ENCODE data around the gene JCHAIN.
"Not testable (repeated sequence)": the region's sequence is repeated elsewhere in the genome, so short reads cannot be mapped to it uniquely, and the experiment has no call there.

Gene JCHAIN

GRCh38 chr4:70687821-70688794, 21.8 kb upstream of the JCHAIN start, which contains the start of gene UTP3:
TSS of gene UTP3 (plus strand) at chr4:70688532. CDS start at chr4:70688678, 146 bp downstream.
- DNase-seq = peak; percentile 96

- DNase-seq = peak; percentile 25
These were observed 21.1 kb upstream of the JCHAIN start for GRCh38 chr4:70687392-70687791.

- DNase-seq = not testable (repeated sequence)
These were observed 15.8 kb upstream of the JCHAIN start for GRCh38 chr4:70682142-70682541.

DNA sequence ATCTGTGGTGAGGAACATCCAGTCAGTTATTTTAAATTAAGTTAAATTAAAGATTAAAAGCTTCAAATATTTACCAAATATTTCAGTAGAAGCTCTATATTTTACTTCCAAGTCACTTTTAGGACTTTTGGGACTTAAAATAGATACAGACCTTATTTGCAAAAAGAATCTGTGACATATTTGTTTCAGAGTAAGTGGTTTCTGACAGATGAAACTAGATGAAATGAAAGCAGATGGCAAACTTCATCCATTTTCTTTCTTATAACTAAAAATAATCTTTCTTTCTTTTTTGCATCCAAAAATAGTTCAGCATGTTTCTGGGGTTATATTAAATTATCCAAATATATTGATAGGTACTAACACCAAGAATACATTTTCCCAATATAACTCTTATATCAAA, 15.4 kb upstream of the JCHAIN start:
- no peak for DNase-seq

- no peak for DNase-seq
These were observed 14.6 kb upstream of the JCHAIN start for GRCh38 chr4:70680934-70681333.

GRCh38 chr4:70678383-70678999, 12.2 kb upstream of the JCHAIN start:
- no peak for DNase-seq

- no peak for DNase-seq
These were observed 10.3 kb upstream of the JCHAIN start for GRCh38 chr4:70676554-70677090.

DNA sequence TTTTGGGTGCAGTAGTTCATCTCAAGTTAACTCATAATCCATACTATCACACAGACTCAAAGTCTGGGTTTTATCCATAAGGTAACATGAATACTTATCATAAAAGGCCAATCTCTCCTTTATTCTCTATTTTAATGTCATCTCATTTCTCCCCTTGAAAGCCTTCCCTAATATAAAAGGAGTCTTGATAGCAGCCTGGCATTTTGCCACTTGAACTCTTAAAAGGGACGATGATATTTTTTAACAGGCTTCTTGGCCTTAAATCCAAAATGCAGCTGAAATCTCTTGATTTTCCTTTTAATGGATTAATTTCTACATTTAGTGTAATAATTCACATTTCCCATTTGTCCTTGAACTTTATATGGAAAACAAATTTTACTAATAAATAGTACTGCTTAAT, 8.4 kb upstream of the JCHAIN start:
- DNase-seq = no peak

GRCh38 chr4:70674191-70674590, 7.9 kb upstream of the JCHAIN start:
- DNase-seq = no peak

GRCh38 chr4:70671091-70671490, 4.8 kb upstream of the JCHAIN start:
- DNase-seq = no peak

DNA sequence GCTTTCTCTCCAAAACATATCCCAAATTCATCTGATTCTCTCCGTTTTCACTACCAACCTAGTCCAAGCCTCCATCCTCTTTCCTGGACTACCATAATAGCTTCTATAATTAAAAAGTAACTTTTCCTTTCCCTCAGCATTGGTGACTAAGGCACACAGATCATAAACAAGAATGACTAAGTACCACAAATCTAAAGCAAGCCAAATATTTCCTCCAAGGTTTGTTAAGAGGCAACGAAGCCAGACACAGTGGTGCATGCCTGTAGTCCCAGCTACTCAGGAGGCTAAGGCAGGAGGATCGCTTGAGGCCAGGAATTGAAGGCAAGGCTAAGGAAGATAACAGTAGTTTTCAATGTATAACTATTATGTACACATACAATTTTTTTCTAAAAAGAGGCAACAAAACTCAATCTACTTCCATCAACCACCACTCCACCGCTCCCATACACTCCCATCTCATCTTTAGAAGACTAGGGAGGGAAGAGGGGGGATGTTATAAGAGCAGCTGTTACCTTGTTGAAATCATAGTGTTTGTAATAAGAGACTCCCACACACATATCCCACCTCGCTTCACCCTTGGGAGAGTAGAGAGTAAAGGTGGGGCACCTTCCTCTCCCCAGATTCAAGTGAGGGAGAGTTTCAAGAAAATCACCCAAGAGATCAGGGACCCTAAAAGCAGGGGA, 4.2 kb upstream of the JCHAIN start:
- no peak for DNase-seq

DNA sequence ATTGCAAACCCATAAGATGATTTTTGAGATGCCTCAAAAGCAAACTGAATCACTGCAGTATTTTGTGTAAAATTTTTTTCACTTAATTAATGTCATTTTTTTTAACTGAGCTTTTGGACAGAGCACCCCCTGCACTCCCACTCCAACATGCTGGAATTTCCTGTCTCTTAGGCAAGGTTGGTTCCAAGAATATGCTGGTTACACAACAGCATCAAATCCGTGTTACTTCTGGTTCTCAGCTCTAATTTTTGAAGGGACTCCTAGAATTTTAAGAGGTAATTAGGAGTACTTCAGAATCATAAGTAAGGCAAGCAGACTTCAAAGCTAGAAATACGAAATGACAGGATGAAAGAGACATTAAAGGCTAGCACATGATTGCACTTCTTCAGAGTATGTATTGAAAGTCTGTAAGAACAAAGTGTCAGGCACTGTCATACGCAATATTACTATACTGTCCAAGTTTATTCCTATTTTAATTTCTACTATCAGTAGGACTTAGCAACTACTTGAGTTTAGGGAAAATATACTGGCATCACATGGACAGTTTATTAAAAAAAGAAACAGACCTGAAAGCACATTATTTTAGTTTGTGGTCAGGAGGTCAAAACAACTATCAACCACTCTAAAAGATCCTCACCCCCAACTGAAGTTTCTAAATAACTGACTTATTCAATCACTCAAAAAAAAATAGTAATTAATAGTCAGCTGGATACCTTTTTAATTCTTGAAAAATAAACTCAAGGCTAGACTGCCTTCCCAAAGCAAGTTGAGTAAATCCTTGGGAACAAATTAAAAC, 1.6 kb upstream of the JCHAIN start:
- no peak for DNase-seq

GRCh38 chr4:70661309-70661922, 4.9 kb downstream of the JCHAIN start:
- peak; percentile 32 for DNase-seq

DNA sequence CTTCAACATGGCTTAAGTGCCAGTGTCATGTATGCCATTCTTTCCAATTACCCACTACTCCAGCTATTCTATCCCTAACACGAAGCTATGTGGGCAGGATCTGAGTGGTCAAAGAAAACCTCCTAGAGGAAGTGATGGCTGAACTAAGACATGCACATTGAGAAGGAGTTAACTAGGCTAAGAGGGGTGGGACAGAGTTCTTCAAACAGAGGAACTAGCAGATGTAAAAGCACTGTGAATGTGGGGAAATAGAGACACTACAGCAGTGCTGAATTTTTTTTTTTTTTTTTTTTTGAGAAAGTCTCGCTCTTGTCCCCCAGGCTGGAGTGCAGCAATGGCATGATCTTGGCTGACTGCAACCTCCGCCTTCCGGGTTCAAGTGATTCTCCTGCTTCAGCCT, 6.2 kb downstream of the JCHAIN start:
- DNase-seq = no peak

- DNase-seq = no peak
These were observed 7.9 kb downstream of the JCHAIN start for GRCh38 chr4:70658418-70658817.

- no peak for DNase-seq
These were observed 9.0 kb downstream of the JCHAIN start for GRCh38 chr4:70657326-70657725.

DNA sequence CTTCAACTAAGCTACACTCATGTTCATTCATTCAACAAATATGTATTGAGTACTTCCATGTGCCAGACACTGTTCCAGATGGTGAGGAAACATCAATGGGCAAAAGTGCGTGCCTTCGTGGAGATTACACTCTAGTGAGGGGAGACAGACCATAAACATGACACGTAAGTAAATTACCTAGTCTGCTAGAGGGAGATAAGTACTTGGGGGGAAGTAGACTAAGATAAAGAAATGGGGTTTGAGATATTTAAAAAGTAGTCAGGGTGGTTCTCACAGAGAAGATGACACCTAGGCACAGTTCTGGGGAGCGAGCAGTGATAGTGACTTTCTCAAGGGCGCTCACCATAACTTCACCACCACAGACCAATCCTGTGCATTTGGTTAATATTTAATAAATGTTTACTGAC, 11.7 kb downstream of the JCHAIN start:
- DNase-seq = no peak

DNA sequence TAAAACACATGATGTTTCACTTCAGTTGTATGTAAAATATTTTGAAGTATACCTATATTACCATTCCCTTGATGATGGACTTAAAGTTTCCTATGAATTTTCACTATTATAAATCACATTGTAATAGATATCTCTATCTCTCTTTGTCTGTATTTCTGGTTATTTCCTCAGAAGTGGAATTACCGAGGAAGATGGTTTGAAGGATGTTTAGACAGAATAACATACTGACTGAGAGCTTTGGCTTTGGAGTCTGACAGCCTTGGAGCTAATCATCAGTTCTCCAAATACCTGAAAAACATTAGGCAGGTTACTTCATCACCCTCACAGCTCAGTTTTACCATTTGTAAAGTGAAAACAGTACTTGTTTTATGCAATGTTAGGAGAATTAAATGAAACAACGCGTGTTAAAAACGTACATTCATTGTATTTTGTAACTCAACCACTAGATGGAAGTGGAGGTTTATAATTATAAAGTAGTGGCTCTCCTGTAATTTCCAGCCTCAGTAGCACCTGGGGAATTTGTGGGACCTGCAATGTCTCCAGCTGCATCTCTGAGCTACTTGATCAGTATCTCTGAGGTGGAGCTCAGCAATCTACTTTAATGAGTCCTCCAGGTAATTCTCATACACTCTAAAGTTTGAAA, 14.3 kb downstream of the JCHAIN start:
- DNase-seq = no peak

- not testable (repeated sequence) for DNase-seq
These were observed 15.6 kb downstream of the JCHAIN start for GRCh38 chr4:70650741-70651140.

DNA sequence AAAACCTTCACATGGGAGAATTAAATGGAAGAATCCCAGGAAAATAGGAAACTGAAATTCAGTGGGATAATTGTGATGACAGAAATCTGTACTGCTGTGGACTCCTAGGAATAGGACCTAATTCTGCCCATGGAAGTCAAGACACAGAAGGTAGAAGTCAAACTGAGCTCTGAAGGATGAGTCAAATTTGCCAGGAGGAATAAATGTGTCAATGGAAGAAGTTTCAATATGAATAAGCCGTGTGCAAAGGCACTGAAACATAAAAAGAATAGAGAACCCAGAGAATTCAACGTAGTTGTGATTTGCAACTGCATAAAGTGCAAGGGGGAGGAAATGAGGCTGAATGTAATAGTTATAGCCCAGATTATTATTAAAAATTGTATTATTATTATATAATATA, 26.1 kb downstream of the JCHAIN start:
- no peak for DNase-seq

GRCh38 chr4:70637239-70637913, 28.9 kb downstream of the JCHAIN start:
- DNase-seq = no peak
